GM08714 (cell line): Measurements from ENCODE around the gene GPR157.
"Not testable (repeated sequence)": the region's sequence is repeated elsewhere in the genome, so short reads cannot be mapped to it uniquely, and the experiment has no call there.

ENCODE experiments used
- H3K4me3 ChIP-seq: fragments of 200-500 bp; sonication (Bioruptor generic); 2 replicates; pipeline ENCODE4 v1.5.1; 2014; ENCODE audit warnings: mild to moderate bottlenecking, low read length, inconsistent platforms
- ZNF274 ChIP-seq: IDR thresholded peaks from 2 replicates; pipeline ENCODE4 v1.6.1; 2012; ENCODE audit warnings: mild to moderate bottlenecking, low read depth, low read length

The GPR157 gene

DNA sequence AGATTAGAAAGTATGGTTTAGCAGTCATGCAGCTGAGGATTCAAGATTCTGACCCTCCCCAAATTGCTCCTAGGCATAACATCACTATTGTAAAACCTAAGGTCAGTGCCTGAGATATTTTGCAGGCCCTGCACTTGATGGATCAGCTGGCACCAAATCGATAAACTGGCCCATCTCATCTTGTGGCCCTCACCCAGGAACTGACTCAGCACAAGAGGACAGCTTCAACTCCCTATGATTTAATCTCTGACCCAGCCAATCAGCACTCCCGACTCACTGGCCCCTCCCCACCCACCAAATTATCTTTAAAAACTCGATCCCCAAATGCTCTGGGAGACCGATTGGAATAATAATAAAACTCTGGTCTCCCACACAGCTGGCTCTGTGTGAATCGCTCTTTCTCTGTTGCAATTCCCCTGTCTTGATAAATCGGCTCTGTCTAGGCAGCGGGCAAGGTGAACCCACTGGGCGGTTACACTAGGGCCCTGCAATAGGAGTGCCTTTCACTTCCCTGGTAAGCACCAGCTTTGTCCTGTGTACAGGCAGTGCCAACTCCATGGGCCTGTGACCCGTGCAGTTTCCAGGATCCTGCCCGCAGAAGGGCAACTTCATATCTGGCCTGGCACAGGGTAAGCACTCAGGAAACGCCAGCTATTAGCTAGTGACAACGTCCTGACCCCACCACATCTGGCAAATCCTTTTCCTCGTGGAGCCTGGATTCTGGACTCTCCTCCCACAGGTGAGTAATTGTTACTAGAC, 30.8 kb downstream of the GPR157 start:
- no peak for TF ChIP-seq ZNF274
- H3K4me3 ChIP-seq: no peak overlapping the region

DNA sequence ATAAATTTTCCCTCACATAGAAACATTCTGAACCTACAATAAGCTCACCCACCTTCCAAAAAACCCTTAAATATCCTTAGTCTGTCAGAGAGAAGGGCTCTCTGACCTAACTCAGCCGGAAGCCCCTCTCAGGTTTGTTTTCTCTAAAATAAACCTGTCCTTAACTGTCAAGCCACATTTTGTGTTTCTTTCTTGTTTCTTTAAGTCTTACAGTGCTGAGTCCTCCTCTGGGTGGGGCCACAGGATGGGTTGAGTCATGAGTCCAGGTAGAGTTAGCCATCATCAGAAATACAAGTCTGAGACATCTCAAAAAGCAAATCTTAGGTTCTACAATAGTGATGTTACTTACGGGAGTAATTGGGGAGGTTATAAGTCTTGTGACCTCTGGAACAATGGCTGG, 33.1 kb downstream of the GPR157 start:
- no peak for TF ChIP-seq ZNF274

DNA sequence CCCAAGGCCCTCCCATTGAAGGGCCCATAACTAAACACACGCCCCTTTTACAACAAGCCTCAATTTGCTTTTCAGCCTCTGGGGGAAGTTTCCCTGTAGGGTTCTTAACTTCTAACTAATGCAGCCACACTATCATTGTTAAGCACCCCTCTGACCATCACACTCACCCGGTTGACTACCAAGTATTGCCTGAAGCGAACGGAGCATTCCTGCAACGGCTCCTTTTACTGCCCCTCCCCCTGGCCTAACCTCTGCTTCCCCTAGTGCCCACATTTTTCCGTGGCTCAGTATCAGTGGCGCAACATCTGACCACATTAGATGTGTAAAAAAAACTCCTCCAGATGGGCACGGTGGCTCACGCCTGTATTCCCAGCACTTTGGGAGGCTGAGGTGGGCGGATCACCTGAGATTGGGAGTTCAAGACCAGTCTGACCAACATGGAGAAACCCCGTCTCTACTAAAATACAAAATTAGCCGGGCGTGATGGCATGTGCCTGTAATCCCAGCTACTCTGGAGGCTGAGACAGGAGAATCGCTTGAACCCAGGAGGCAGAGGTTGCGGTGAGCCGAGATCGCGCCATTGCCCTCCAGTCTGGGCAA, 34.8 kb downstream of the GPR157 start:
- not testable (repeated sequence) for H3K4me3 ChIP-seq

More for the DNA sequence above, 33.1 kb downstream of the GPR157 start:
- no peak overlapping the region for H3K4me3 ChIP-seq

DNA sequence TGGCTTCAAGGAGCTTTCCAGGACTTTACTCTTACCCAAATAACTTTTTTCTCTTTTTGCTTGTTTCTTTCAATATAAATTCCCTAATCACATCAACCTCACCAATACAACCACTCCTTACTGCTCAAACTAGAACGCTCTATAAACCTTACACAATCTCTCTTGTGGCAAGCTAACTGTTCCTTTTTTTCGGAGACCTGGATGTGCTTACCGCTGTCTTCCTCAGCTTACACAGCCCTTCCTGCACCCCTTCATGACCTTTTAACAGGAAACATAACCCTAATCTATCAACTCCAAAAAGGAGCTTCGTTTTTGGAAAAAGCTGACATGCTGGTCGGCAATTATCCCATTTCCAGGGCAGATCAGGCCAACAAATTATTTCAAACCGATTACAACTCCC, 35.3 kb downstream of the GPR157 start:
- no peak overlapping the region for H3K4me3 ChIP-seq
- no peak for TF ChIP-seq ZNF274

DNA sequence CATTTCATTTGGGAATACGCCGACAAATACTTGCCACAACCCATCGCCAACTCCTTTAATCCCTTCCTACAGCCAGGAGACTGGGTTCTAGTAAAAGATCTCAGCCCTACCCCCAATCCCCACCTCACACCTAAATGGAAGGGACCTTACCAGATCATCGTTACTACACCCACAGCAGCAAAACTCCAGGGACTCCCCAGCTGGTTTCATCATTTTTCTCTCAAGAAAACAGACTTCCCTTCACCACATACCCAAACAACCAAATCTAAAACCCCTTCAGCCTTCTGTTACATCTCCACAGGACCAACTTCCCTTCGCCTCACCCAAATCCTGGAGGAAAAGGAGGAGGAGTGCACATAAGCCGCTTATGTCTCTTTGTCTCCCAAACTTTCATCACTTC, 35.8 kb downstream of the GPR157 start:
- no peak overlapping the region for H3K4me3 ChIP-seq
- no peak for TF ChIP-seq ZNF274

DNA sequence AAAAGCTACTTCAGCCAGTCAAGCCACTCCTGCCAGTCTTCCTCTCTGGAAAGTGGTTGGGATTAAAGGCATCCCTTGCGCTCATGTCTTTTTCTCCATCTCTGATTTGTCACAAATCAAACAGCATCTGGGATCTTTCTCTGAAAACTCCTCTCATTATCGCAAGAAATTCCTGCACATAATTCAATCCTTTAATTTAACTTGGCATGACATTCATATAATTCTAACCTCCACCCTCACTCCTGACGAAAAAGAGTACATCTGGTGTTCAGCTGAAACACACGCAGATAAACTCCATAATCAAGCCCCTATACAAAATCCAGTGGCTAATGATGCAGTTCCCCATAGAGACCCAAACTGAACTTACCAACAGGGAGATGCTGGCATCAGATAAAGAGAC, 40.1 kb downstream of the GPR157 start:
- no peak overlapping the region for H3K4me3 ChIP-seq
- TF ChIP-seq ZNF274: no peak

DNA sequence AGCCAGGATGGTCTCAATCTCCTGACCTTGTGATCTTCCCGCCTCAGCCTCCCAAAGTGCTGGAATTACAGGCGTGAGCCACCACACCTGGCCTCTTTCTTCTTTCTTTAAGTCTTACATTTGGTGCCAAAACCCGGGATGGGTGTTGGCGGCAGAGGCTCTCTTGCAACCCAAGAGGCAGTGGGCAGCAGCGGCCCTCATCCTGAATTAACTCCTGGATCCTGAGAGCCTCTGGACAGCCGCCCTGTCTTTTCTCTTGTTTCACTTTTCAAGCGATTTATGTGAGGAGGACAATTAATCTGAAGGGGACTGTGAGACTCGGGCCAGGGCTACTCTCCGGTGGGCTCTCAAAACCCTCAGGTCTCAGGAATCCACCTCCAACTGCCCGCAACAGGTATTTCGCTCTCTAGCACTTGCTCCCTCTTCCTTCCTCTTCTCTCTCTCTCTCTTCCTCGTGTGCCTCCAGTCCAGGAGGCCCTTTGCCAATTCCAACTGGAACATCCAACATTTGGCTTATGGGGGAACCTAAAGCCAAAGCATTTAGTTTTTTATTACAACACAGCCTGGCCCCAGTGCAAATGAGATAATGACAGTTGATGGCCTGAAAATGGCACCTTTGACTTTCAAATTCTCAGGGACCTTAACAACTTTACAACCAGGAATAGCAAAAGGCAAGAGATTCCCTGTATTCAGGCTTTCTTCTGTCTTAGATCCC, 41.3 kb downstream of the GPR157 start:
- no peak for TF ChIP-seq ZNF274
- no peak overlapping the region for H3K4me3 ChIP-seq

DNA sequence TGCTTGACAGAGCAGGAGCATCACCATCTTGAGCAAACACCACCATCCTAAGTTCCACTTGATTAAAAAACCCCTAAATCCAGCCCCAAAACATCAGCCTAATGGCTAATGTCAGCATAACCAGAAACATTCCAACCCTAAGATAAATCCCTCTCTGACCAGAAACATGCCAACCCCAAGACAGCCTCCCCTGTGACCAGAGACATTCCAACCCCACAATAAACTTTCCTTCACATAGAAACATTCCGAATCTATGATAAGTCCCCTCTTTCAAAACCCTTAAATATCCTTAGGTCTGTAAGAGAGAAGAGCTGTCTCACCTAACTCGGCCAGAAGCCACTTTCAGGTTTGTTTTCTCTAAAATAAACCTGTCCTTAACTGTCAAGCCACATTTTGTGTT, 42.1 kb downstream of the GPR157 start:
- no peak overlapping the region for H3K4me3 ChIP-seq
- no peak for TF ChIP-seq ZNF274

DNA sequence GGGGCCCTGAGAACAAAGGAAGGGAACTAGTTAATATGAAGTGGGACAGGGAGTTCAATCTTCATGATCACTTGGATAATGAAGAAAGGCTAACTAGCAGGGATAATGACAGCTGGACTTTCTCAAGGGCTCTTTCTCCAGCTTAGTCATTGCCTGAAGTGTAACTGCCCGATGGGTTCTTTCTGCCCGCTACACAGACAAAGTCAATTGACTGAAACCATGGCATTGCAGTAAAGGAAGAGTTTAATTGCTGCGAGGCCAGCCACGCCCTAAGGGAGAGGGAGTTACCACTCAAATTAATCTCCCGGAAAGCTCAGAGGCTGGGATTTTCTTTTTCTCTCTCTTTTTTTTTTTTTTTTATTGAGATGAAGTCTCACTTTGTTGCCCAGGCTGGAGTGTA, 42.9 kb downstream of the GPR157 start:
- H3K4me3 ChIP-seq: no peak overlapping the region
- no peak for TF ChIP-seq ZNF274

DNA sequence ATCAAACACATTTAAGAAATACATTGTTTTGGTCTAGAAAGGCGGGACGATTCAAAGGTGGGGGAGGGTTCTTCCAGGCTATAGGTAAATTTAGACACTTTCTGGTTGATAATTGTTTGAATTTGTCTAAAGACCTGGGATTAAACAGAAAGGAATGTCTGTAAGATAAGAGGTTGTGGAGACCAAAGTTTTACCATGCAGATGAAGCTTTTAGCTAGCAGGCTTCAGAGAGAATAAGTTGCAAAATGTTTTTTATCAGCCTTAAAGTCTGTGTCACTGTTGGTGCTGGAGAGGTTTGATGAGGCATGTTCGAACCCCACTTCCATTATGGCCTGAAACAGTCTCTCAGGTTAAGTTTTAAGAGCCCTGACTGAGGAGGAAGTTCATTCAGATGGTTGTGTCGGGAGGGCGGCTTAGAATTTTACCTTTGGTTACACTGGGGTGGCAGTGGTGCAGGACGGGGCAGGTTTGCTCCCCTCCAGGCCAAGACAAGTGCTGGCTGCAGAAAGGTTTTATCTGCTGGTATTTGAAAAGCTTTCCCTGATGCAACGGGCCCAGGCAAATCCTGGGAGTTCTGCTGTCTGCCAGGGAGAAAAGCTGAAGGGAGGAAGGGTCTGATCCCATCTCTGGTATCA, 43.5 kb downstream of the GPR157 start:
- H3K4me3 ChIP-seq: no peak overlapping the region

DNA sequence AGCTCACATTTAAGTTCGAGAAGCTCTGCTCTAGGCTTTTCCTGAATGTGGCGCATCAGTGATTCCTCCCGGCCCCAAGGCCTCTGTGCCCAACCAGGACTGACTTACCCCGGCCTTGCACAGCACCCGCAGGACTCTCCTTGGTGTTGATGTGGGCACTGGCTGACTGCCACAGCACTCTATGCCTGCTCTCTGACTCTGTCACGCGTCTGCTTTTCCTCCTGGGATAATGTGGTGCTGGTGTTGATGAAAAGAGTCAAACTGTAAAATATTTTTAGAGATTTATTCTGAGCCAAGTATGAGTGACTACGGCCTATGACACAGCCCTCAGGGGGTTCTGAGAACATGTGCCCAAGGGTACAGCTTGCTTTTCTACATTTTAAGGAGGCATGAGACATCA, 44.0 kb downstream of the GPR157 start:
- no peak for TF ChIP-seq ZNF274
- no peak overlapping the region for H3K4me3 ChIP-seq

More for the DNA sequence above, 43.5 kb downstream of the GPR157 start:
- TF ChIP-seq ZNF274: no peak

DNA sequence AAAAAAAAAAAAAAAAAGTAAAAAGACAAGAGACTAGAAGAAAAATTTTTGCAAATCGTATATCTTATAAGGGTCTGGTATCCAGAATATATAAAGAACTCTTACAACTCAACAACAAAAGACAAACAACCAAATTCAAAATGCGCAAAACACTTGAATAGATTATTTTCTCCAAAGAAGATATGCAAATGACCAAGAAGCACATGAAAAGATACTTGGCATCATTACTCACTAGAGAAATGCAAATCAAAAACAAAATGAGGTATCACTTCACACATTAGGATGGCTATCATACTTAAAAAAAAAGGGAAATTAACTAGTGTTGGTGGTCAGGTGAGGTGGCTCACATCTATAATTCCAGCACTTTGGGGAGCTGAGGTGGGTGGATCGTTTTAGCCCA, 47.4 kb downstream of the GPR157 start:
- H3K4me3 ChIP-seq: no peak overlapping the region
- no peak for TF ChIP-seq ZNF274

DNA sequence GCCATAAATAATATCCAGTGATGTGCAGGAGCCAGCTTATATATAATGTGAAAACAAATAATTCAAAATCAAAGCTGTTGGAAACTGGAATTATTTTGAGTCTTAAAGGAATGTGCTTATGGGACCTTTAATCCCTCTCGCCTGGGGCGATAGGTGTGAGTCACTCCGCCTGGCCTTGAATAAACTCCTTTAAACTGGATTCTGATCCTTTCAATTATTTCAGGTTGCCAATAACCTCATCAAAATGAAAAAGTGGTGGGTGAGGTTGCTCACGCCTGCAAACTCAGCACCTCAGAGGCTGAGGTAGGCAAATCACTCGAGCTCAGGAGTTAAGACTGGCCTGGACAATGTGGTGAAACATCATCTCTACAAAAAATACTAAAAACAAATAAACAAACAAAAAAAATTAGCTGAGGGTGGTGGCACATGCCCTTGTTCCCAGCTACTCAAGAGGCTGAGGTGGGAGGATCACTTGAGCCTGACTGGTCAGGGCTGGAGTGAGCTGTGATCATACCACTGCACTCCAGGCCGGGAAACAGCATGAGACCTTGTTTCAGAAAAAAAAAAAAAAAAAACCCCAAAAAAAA, 48.1 kb downstream of the GPR157 start:
- no peak for TF ChIP-seq ZNF274
- no peak overlapping the region; the same call in 1 of the 2 replicates for H3K4me3 ChIP-seq

DNA sequence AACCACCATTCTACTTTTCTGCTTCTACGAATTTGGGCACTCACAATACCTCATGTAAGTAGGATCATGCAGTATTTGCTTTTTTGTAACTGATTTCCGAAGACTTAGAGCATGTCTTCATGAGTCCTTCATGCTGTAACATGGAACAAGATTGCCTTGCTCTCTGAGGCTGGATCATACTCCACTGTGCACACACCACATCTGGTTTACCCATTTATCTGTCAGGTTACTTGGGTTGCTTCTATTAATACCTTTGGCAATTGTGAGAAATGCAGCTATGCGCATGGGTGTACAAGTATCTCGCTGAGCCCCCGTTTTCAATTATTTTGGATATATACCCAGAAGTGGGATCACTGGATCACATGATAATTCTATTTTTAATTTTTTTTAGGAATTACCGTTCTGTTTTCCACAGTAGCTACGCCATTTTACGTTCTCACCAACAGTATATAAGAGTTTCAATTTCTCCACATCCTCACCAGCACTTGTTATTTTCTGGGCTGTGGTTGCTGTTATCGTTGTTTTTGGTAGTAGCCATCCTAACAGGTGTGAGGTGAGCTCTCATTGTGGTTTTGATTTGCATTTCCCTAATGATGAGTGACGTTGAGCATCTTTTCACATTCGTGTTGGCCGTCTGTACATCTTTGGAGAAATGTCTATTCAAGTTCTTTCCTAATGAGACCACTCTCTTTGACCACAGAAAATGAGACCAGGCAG, 48.8 kb downstream of the GPR157 start:
- no peak for TF ChIP-seq ZNF274
- no peak overlapping the region; the same call in 1 of the 2 replicates for H3K4me3 ChIP-seq
